ENCODE data around the gene ARHGEF1.
"Not testable (repeated sequence)": the region's sequence is repeated elsewhere in the genome, so short reads cannot be mapped to it uniquely, and the experiment has no call there.

ARHGEF1 gene

DNA sequence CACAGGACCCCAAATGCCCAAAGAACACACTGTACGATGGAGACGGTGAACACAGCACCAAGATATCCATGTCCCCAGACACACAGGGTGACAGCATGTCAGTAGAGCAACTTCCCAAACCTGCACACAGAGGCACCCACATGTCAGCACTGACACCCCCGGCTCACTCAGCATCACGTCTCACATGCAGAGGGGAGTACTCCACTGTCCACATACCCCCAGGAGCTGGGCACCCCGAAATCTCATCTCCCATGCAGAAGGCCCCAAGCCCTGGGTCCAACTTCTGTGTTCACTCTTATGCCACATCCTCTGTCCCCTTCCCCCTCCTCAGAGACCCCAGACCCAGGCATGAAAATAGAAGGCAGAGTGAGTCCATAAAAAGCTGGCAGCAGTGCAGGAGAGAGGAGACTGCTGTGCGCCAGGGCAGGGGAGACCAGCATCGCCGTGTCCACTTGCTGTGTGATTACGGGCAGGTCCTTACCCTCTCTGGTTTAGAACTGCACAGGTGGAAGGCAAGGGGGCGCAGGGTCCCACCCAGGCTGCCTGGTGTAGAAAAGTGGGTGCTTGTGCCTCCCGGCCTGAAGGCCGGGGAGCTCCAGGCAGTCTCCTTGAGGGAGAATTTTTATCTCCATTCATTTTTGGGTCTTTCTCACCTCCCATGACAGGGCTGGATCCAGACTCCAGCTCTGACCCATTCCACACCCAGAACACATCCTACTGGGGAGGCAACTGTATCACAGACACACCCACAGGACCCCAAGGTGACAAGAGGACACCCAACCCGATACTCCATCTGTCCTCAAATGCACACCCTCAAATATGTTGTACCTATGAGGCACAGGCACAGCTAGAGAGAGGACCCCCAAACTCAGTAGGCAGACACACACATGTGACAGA, 28.3 kb downstream of the ARHGEF1 start:
- Histone ChIP-seq H3K9me3 (ENCODE audit: control insufficient read depth, insufficient read depth, low read length) (no peaks in the 10 kb centered on the region), H3K9ac (ENCODE audit: low read depth, low read length) (no peak overlapping the region), H3K4me1 (ENCODE audit: insufficient read depth, low read length) (peaks cover 9% of the 10 kb centered on the region), H3K36me3 (ENCODE audit: insufficient read depth, low read length) (no peaks in the 10 kb centered on the region)

- H3K4me1 ChIP-seq (ENCODE audit: insufficient read depth, low read length) = peaks cover 9% of the 10 kb centered on the region
- H3K9me3 ChIP-seq (ENCODE audit: control insufficient read depth, insufficient read depth, low read length) = no peaks in the 10 kb centered on the region
- no peaks in the 10 kb centered on the region for H3K36me3 ChIP-seq (ENCODE audit: insufficient read depth, low read length)
- peak overlapping the region; percentile 13; the same call in 1 of the 2 replicates for H3K9ac ChIP-seq (ENCODE audit: low read depth, low read length)
These were observed 29.1 kb downstream of the ARHGEF1 start for GRCh38 chr19:41911889-41912731.

DNA sequence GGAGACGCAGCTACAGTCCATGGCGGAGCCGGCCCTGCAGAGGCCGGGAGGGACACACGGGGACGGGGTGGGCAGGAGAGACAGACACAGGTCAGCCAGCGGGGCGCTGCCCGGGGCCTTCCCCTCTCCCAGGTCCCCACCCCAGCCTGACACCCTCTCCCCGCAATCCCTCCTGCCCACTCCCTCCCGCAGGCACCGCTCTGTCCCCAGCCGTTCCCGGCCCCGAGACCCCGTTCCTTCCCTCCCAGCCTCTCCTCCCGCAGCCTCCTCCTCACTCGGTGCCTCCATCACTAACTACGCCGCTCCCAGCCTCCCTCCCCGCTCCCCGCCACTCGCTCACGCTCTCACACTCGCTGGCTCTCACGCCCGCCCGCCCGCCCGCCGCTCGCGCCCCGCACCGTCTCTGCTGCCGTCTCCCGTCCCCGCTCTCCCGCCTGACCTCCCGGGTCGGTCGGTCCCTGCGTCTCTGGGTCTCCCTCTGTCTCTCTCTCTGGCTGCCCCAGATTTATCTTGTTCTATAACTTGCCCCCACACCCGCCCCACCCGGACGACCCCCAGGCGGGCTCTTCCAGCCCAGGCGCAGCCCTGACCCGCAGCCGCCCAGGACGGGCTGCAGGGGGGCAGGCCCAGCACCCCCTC, 30.0 kb downstream of the ARHGEF1 start:
- H3K9ac ChIP-seq (ENCODE audit: low read depth, low read length) = peak overlapping the region; percentile 20; the same call in 1 of the 2 replicates
- no peaks in the 10 kb centered on the region for H3K9me3 ChIP-seq (ENCODE audit: control insufficient read depth, insufficient read depth, low read length)
- peaks cover 9% of the 10 kb centered on the region for H3K4me1 ChIP-seq (ENCODE audit: insufficient read depth, low read length)
- H3K36me3 ChIP-seq (ENCODE audit: insufficient read depth, low read length) = no peaks in the 10 kb centered on the region

GRCh38 chr19:41913538-41914423, 30.8 kb downstream of the ARHGEF1 start:
- Histone ChIP-seq H3K9me3 (ENCODE audit: control insufficient read depth, insufficient read depth, low read length) (no peaks in the 10 kb centered on the region), H3K36me3 (ENCODE audit: insufficient read depth, low read length) (no peaks in the 10 kb centered on the region), H3K9ac (ENCODE audit: low read depth, low read length) (peak overlapping the region; percentile 20; the same call in 1 of the 2 replicates), H3K4me1 (ENCODE audit: insufficient read depth, low read length) (peaks cover 9% of the 10 kb centered on the region)

DNA sequence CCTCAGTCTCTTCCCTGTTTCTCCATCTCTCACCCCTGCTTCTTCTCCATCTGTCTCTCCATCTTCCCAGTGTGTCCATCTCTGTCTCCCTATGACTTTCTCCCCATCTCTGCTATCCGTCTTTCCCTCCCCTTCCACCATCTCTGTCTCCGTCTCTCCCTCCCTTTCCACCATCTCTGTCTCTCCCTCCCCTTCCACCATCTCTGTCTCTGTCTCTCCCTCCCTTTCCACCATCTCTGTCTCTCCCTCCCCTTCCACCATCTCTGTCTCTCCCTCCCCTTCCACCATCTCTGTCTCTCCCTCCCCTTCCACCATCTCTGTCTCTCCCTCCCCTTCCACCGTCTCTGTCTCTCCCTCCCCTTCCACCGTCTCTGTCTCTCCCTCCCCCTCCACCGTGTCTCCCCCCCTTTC, 31.4 kb downstream of the ARHGEF1 start:
- H3K36me3 ChIP-seq (ENCODE audit: insufficient read depth, low read length) = not testable (repeated sequence)

DNA sequence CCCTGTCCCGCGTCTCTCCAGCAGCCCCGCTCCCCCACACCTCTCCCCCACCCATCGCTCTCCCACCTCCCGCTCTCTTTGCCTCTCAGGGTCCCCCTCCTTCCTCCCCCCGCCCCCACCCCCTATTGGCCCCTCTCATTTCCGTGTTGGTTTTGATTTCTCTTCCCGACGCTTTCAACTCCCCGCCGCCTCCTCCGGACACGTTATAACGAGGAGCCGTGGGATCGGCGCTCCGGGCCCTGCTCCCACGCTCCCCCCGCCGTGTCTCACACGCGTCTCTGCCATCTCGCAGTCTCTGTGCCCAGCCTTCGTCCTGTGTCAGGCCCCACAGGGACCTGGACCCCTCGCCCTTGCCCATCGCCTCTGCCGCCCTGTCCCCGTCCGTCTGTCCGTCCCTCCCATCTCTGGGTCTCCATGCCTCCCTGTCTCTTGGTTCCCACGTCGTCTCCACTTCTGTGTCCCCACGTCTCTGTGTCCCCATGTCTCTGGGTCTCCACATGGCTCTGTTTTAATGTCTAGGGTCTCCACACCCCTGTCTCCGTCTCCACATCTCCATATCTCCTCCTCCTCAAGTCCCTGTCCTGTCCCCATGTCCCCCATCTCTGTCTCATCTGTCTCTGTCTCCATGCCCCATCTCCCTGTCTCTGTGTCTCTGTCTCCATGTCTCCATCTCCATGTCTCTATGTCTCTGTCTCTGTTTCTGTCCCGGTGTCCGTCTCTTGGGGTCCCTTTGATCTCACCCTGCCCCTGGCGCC, 32.2 kb downstream of the ARHGEF1 start:
- H3K36me3 ChIP-seq (ENCODE audit: insufficient read depth, low read length) = no peaks in the 10 kb centered on the region
- H3K9ac ChIP-seq (ENCODE audit: low read depth, low read length) = peak overlapping the region; percentile 2; the same call in 1 of the 2 replicates
- peaks cover 9% of the 10 kb centered on the region for H3K4me1 ChIP-seq (ENCODE audit: insufficient read depth, low read length)
- no peaks in the 10 kb centered on the region for H3K9me3 ChIP-seq (ENCODE audit: control insufficient read depth, insufficient read depth, low read length)

More for the DNA sequence above, 31.4 kb downstream of the ARHGEF1 start:
- not testable (repeated sequence) for H3K9me3 ChIP-seq (ENCODE audit: control insufficient read depth, insufficient read depth, low read length); H3K9ac ChIP-seq (ENCODE audit: low read depth, low read length); H3K4me1 ChIP-seq (ENCODE audit: insufficient read depth, low read length)

DNA sequence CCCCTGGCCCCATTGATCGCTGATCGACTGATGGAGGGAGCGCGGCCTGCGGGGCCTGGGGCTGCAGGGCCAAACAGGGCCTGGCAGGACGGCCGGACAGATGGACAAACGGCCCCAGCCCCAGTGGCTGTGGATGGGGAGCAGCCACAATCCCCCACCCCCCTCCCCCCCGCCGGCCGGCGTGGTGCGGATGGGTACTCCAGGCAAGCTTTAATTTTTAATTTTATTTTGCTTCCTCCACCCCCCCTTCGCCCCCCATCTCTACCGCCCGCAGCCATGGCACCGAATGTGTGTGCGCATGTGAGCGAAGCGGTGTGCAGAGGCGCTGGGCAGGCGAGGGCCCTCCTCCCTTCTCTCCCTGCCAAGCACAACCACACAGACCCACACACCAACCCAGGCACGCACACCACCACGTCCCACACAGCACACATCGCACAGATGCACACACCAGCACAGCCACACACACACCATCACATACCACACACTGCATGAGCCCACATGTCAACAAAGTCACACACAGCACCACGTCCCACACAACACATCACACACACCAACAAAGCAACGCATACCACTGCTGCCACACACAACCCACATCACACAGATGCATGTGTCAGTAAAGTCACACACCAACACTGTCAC, 32.9 kb downstream of the ARHGEF1 start:
- peaks cover 9% of the 10 kb centered on the region for H3K4me1 ChIP-seq (ENCODE audit: insufficient read depth, low read length)
- no peaks in the 10 kb centered on the region for H3K36me3 ChIP-seq (ENCODE audit: insufficient read depth, low read length)
- H3K9me3 ChIP-seq (ENCODE audit: control insufficient read depth, insufficient read depth, low read length) = no peaks in the 10 kb centered on the region
- H3K9ac ChIP-seq (ENCODE audit: low read depth, low read length) = no peak overlapping the region

DNA sequence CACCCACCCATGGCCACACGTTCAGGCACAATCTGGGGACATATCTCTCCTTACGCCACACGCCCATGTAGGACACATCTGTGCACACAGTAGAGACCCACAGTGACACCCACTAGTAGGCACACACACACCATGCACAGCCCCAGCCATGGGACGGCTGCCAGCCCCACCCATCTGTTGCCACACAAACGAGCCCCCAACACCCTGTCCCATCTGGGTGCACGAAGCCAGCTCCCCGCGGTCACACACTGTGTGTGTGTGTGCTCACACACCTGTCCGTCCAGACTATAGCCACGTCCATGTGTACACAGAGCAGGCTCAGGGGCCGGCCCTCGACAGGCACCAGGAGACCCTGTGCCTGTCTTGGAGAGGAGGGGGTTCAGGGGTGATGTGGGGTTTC, 34.7 kb downstream of the ARHGEF1 start:
- Histone ChIP-seq H3K4me1 (ENCODE audit: insufficient read depth, low read length) (no peaks in the 10 kb centered on the region; the same call in 1 of the 2 replicates), H3K9me3 (ENCODE audit: control insufficient read depth, insufficient read depth, low read length) (no peaks in the 10 kb centered on the region), H3K36me3 (ENCODE audit: insufficient read depth, low read length) (no peaks in the 10 kb centered on the region), H3K9ac (ENCODE audit: low read depth, low read length) (no peak overlapping the region)

- Histone ChIP-seq H3K9ac (ENCODE audit: low read depth, low read length) (no peak overlapping the region), H3K4me1 (ENCODE audit: insufficient read depth, low read length) (no peaks in the 10 kb centered on the region; the same call in 1 of the 2 replicates), H3K9me3 (ENCODE audit: control insufficient read depth, insufficient read depth, low read length) (no peaks in the 10 kb centered on the region), H3K36me3 (ENCODE audit: insufficient read depth, low read length) (no peaks in the 10 kb centered on the region)
These were observed 35.1 kb downstream of the ARHGEF1 start for GRCh38 chr19:41918095-41918494.

DNA sequence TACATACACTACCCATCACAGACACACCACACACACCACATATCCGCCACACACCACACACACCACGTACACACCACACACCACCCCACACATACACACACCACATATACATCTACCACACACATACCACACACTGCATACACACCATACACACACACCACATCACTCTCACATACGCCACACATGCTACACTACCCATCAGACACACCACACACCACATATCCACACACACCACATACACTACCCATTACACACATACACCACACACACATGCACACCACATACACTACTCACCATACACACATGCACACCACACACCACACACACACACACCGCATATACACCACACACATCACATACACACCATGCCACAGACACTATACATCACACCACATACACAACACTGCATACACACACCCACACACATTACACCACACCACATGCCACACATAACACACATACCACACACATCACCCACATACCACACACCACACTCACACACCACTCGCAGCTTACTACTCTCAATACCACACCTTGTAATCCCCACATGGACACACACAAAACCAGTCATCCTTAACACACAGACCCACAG, 35.8 kb downstream of the ARHGEF1 start:
- Histone ChIP-seq H3K9ac (ENCODE audit: low read depth, low read length) (no peak overlapping the region), H3K4me1 (ENCODE audit: insufficient read depth, low read length) (no peaks in the 10 kb centered on the region; the same call in 1 of the 2 replicates), H3K9me3 (ENCODE audit: control insufficient read depth, insufficient read depth, low read length) (no peaks in the 10 kb centered on the region), H3K36me3 (ENCODE audit: insufficient read depth, low read length) (no peaks in the 10 kb centered on the region)

GRCh38 chr19:41919948-41920712, 37.1 kb downstream of the ARHGEF1 start:
- Histone ChIP-seq H3K9ac (ENCODE audit: low read depth, low read length) (no peak overlapping the region), H3K4me1 (ENCODE audit: insufficient read depth, low read length) (no peaks in the 10 kb centered on the region), H3K36me3 (ENCODE audit: insufficient read depth, low read length) (no peaks in the 10 kb centered on the region), H3K9me3 (ENCODE audit: control insufficient read depth, insufficient read depth, low read length) (no peaks in the 10 kb centered on the region)

Data from ES-I3 (cell line).